NCI-H2196 (cell line): ENCODE results near the gene CCDC107.

ENCODE experiments used
- DNase-seq: peaks from one replicate; lab custom pipeline; 2025; ENCODE audit not compliant: unreplicated experiment; lab: John Stamatoyannopoulos, UW

Gene CCDC107

GRCh38 chr9:35659340-35659739, 1.2 kb downstream of the CCDC107 start:
- DNase-seq = no peak

- DNase-seq = peak; percentile 47
Measured at GRCh38 chr9:35660966-35661415, 2.9 kb downstream of the CCDC107 start.

GRCh38 chr9:35661756-35662350, 3.8 kb downstream of the CCDC107 start:
- DNase-seq = no peak

- DNase-seq = no peak
Measured at GRCh38 chr9:35662437-35662836, 4.3 kb downstream of the CCDC107 start.

GRCh38 chr9:35664531-35665470, 6.7 kb downstream of the CCDC107 start, which contains the start of gene ARHGEF39:
TSS of gene ARHGEF39 (minus strand) at chr9:35665195. CDS start at chr9:35665169, 26 bp downstream.
- peak; percentile 89 for DNase-seq

- DNase-seq = no peak
Measured at GRCh38 chr9:35665471-35665818, 7.4 kb downstream of the CCDC107 start.

- DNase-seq = no peak
Measured at GRCh38 chr9:35666045-35666444, 8.0 kb downstream of the CCDC107 start.

GRCh38 chr9:35666549-35666948, 8.5 kb downstream of the CCDC107 start:
- DNase-seq = no peak

- DNase-seq = no peak
Measured at GRCh38 chr9:35667939-35668338, 9.8 kb downstream of the CCDC107 start.

GRCh38 chr9:35669331-35670145, 11.4 kb downstream of the CCDC107 start:
- DNase-seq = peak; percentile 67

GRCh38 chr9:35673132-35674024, 15.3 kb downstream of the CCDC107 start, which contains the start of gene CA9:
TSS of gene CA9 (plus strand) at chr9:35673928. CDS start at chr9:35673960, 32 bp downstream.
- peak; percentile 73 for DNase-seq

GRCh38 chr9:35674025-35674361, 15.9 kb downstream of the CCDC107 start:
- no peak for DNase-seq

GRCh38 chr9:35675204-35675603, 17.1 kb downstream of the CCDC107 start:
- DNase-seq = no peak

- DNase-seq = no peak
Measured at GRCh38 chr9:35675732-35676392, 17.8 kb downstream of the CCDC107 start.

GRCh38 chr9:35679091-35679490, 21.0 kb downstream of the CCDC107 start:
- DNase-seq = no peak

GRCh38 chr9:35679766-35680330, 21.8 kb downstream of the CCDC107 start:
- no peak for DNase-seq

GRCh38 chr9:35680331-35681105, 22.4 kb downstream of the CCDC107 start:
- no peak for DNase-seq

GRCh38 chr9:35681341-35682002, 23.4 kb downstream of the CCDC107 start:
- DNase-seq = no peak
